Esophagus muscularis mucosa (tissue), 4 donors: ENCODE results near the gene SLC10A2. TPM values are rescaled to one million over a fixed set of nuclear protein-coding genes. Genes with fewer than 3 reads are reported as not detected.

Experiments used
- DNase-seq: peaks from one replicate; pipeline ENCODE4 v3.0.0-alpha.2; 2017; ENCODE audit errors: extremely low spot score
- H3K27ac ChIP-seq, 4 donors: fragments of 200-600 bp; sonication (generic); replicated peaks in 1 of 4; 1 replicate in 3 of 4; 2 replicates in 1 of 4; pipeline ENCODE4 v1.5.1; 2016 to 2019; ENCODE audit warnings: mild to moderate bottlenecking in 1 of 4
- H3K27me3 ChIP-seq, 4 donors: fragments of 200-600 bp; sonication (generic); one replicate each; pipeline versions ENCODE4 v1.5.1 to v1.6.0; 2016 to 2019
- H3K36me3 ChIP-seq, 4 donors: fragments of 200-600 bp; sonication (generic); one replicate each; pipeline ENCODE4 v1.5.1; 2016 to 2019
- H3K4me1 ChIP-seq, 4 donors: fragments of 200-600 bp; sonication (generic); one replicate each; pipeline ENCODE4 v1.5.1; 2016 to 2019
- H3K4me3 ChIP-seq, 4 donors: fragments of 200-600 bp; sonication (generic); 1 replicate in 2 of 4; 2 replicates in 2 of 4; pipeline ENCODE4 v1.5.1; 2016 to 2019; ENCODE audit warnings: mild to moderate bottlenecking in 4 of 4, moderate library complexity in 1 of 4
- H3K9me3 ChIP-seq, 4 donors: fragments of 200-600 bp; sonication (generic); 1 replicate in 3 of 4; 2 replicates in 1 of 4; pipeline ENCODE4 v1.5.1; 2016 to 2019
- CTCF ChIP-seq, 3 experiments: fragments of 200-600 bp in 2 of 3; fragments of 450-650 bp in 1 of 3; sonication (generic) in 2 of 3; IDR thresholded peaks; one replicate each; pipeline ENCODE4 v1.5.1; 2017 to 2019; ENCODE audit warnings: antibody characterized with exemption in 3 of 3, mild to moderate bottlenecking in 2 of 3, moderate library complexity in 1 of 3
- EP300 ChIP-seq: sonication (generic); formaldehyde crosslinking; IDR thresholded peaks from one replicate; pipeline ENCODE4 v1.6.1; 2017; ENCODE audit warnings: antibody characterized with exemption
- POLR2A ChIP-seq: fragments of 450-650 bp; IDR thresholded peaks from one replicate; pipeline ENCODE4 v1.6.1; 2017; ENCODE audit warnings: antibody characterized with exemption, moderate library complexity, mild to moderate bottlenecking, low read depth
- POLR2AphosphoS5 ChIP-seq, 2 donors: sonication (generic); formaldehyde crosslinking; IDR thresholded peaks; one replicate each; pipeline ENCODE4 v1.6.1; 2017; ENCODE audit warnings: antibody characterized with exemption in 2 of 2
- WGBS: methylation state at CpG from one replicate; pipeline ENCODE4 v1.1.5; 2018; 5-methylcytosine and 5-hydroxymethylcytosine counted together
- intact Hi-C: fragments of 100-400 bp; cut with DNase I; formaldehyde crosslinking; loops from one replicate; pipeline ENCODE4 v1.15.1; 2023
- total RNA-seq, 4 donors: library from RNA; depleted of rRNA; stranded (reverse); fragments of >200 nt; gene quantifications; one replicate each; pipeline versions ENCODE4 v1.1.0 to v1.2.1, GENCODE V29; 2016

The SLC10A2 gene
- total RNA-seq, 4 donors from 2014 or later: not detected

GRCh38 chr13:103009051-103009840 is 57.0 kb downstream of the SLC10A2 start:
- 70% methylated on average over 1 of the region's 1 CpG for WGBS
- Histone ChIP-seq H3K4me1 (no peaks in the 10 kb centered on the region), H3K27ac (no peak overlapping the region), H3K27me3 (no peaks in the 10 kb centered on the region), H3K36me3 (no peaks in the 10 kb centered on the region), H3K9me3 (no peaks in the 10 kb centered on the region), H3K4me3 (no peak overlapping the region)
- DNase-seq: no peak
- intact Hi-C loops: no loop called here
- no peak for TF ChIP-seq EP300
- no peak for TF ChIP-seq CTCF (IDR thresholded peaks at IDR 0.05)
- no peak for TF ChIP-seq POLR2A
- TF ChIP-seq POLR2AphosphoS5 (IDR thresholded peaks at IDR 0.05): no peak

- H3K27me3 ChIP-seq: no peaks in the 10 kb centered on the region
- no peaks in the 10 kb centered on the region for H3K36me3 ChIP-seq
- no peaks in the 10 kb centered on the region for H3K9me3 ChIP-seq
- 65% methylated on average over 4 of the region's 4 CpGs for whole genome bisulfite sequencing
- H3K27ac ChIP-seq: no peak overlapping the region
- no peaks in the 10 kb centered on the region for H3K4me1 ChIP-seq
- no peak for DNase-seq
- intact Hi-C loops: no loop called here
- TF ChIP-seq CTCF (IDR thresholded peaks at IDR 0.05) (no peak), POLR2AphosphoS5 (IDR thresholded peaks at IDR 0.05) (no peak), POLR2A (no peak), EP300 (no peak)
- no peak overlapping the region for H3K4me3 ChIP-seq
These were observed 58.8 kb downstream of the SLC10A2 start for GRCh38 chr13:103007427-103007762.

- H3K4me3 ChIP-seq: no peak overlapping the region
- no peak for TF ChIP-seq EP300
- TF ChIP-seq POLR2A: no peak
- no peak for TF ChIP-seq CTCF (IDR thresholded peaks at IDR 0.05)
- no peak for TF ChIP-seq POLR2AphosphoS5 (IDR thresholded peaks at IDR 0.05)
- no peaks in the 10 kb centered on the region for H3K9me3 ChIP-seq
- intact Hi-C loops: no loop called here
- no peak overlapping the region for H3K27ac ChIP-seq
- no peaks in the 10 kb centered on the region for H3K36me3 ChIP-seq
- H3K4me1 ChIP-seq: no peaks in the 10 kb centered on the region
- WGBS: 42% methylated on average over 11 of the region's 11 CpGs
- DNase-seq: no peak
- H3K27me3 ChIP-seq: no peaks in the 10 kb centered on the region
These were observed 59.4 kb downstream of the SLC10A2 start for GRCh38 chr13:103006641-103007426.

GRCh38 chr13:103004661-103005345 is 61.4 kb downstream of the SLC10A2 start:
- Histone ChIP-seq H3K36me3 (no peaks in the 10 kb centered on the region), H3K4me3 (no peak overlapping the region), H3K9me3 (no peaks in the 10 kb centered on the region), H3K4me1 (no peaks in the 10 kb centered on the region), H3K27ac (no peak overlapping the region), H3K27me3 (no peaks in the 10 kb centered on the region)
- intact Hi-C loops: no loop called here
- WGBS: 53% methylated on average over 4 of the region's 4 CpGs
- TF ChIP-seq CTCF (IDR thresholded peaks at IDR 0.05) (no peak), POLR2AphosphoS5 (IDR thresholded peaks at IDR 0.05) (no peak), EP300 (no peak), POLR2A (no peak)
- no peak for DNase-seq
